ENCODE measurements around the gene DHDH. TPM values are rescaled to one million over a fixed set of nuclear protein-coding genes. Genes with fewer than 3 reads are reported as not detected.
"Not testable (repeated sequence)": the region's sequence is repeated elsewhere in the genome, so short reads cannot be mapped to it uniquely, and the experiment has no call there.

DHDH gene
- total RNA-seq, 2 donors from 2014 or later, result not detected

- Histone ChIP-seq H3K4me1 (peaks cover 0 to 26% of the 10 kb centered on the region in 2 donors), H3K27me3 (no peaks in the 10 kb centered on the region), H3K27ac (no peak overlapping the region), H3K4me3 (no peak overlapping the region), H3K9me3 (no peaks in the 10 kb centered on the region), H3K36me3 (peaks cover 72% of the 10 kb centered on the region)
- no peak for DNase-seq (ENCODE audit: low spot score)
- TF ChIP-seq, protein P1, sequence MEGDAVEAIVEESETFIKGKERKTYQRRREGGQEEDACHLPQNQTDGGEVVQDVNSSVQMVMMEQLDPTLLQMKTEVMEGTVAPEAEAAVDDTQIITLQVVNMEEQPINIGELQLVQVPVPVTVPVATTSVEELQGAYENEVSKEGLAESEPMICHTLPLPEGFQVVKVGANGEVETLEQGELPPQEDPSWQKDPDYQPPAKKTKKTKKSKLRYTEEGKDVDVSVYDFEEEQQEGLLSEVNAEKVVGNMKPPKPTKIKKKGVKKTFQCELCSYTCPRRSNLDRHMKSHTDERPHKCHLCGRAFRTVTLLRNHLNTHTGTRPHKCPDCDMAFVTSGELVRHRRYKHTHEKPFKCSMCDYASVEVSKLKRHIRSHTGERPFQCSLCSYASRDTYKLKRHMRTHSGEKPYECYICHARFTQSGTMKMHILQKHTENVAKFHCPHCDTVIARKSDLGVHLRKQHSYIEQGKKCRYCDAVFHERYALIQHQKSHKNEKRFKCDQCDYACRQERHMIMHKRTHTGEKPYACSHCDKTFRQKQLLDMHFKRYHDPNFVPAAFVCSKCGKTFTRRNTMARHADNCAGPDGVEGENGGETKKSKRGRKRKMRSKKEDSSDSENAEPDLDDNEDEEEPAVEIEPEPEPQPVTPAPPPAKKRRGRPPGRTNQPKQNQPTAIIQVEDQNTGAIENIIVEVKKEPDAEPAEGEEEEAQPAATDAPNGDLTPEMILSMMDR (IDR thresholded peaks at IDR 0.05), result no peak
These were observed 27.8 kb upstream of the DHDH start for GRCh38 chr19:48905664-48906063.

DNA sequence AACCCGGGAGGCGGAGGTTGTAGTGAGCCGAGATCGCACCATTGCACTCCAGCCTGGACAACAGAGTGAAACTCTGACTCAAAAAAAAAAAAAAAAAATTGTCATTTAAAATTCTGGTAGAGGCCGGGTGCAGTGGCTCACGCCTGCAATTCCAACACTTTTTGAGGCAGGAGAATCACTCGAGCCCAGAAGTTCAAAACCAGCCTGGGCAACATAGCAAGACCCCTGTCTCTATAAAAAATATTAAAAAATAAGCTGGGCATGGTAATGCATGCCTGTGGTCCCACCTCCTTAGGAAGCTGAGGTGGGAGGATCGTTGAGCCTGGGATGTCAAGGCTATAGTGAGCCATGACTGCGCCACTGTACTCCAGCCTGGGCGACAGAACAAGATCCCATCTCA, 27.2 kb upstream of the DHDH start:
- H3K27me3 ChIP-seq, result no peaks in the 10 kb centered on the region
- H3K36me3 ChIP-seq, result peaks cover 78% of the 10 kb centered on the region
- TF ChIP-seq, protein P1 (IDR thresholded peaks at IDR 0.05), result no peak
- no peak for DNase-seq (ENCODE audit: low spot score)
- H3K4me1 ChIP-seq, result peaks cover 0 to 19% of the 10 kb centered on the region in 2 donors
- no peak overlapping the region for H3K4me3 ChIP-seq
- H3K9me3 ChIP-seq, result no peaks in the 10 kb centered on the region
- no peak overlapping the region for H3K27ac ChIP-seq

DNA sequence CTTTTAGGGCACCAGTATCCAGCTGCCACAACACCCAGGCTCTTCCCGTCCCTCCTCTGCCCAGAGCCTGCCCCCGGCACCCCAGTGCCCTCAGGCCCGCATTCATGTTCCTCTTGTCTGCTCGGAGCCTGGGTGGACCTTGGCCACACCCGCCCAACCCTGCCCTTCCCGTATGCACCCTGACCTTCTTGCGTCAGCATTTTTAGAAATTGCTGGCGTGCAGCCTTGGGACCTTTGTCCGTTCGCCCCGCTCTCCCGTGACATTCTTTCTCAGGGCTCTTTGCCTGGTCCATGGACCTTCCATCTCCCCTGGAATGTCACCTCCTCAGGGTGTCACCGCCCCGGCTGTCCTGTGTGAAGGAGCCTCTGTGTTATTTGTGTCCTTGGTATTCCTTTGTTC, 25.8 kb upstream of the DHDH start:
- Histone ChIP-seq H3K4me3 (no peak overlapping the region), H3K27ac (no peak overlapping the region), H3K4me1 (peaks cover 0 to 6% of the 10 kb centered on the region in 2 donors), H3K9me3 (no peaks in the 10 kb centered on the region), H3K36me3 (peaks cover 89% of the 10 kb centered on the region), H3K27me3 (no peaks in the 10 kb centered on the region)
- TF ChIP-seq, protein P1 (IDR thresholded peaks at IDR 0.05), result no peak
- DNase-seq (ENCODE audit: low spot score), result no peak

DNA sequence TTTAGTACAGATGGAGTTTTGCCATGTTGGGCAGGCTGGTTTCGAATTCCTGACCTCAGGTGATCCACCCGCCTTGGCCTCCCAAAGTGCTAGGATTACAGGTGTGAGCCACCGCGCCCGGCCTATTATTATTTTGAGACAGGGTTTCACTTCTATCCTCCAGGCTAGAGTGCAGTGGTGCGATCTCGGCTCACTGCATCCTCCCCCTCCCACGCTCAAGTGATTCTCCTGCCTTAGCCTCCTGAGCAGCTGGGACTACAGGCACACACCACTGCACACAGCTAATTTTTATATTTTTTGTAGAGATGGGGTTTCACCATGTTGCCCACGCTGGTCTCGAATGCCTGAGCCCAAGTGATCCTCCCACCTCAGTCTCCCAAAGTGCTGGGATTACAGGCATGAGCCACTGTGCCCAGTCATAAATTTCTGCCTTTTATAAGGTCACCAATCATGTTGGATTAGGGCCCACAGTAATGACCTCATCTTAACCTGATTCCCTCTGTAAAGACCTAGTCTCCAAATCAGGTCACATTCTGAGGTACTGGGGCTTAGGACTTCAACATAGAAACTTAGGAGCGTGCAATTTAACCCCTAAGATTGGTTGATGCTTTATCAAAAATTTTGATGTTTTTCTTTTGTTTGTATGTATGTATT, 23.9 kb upstream of the DHDH start:
- not testable (repeated sequence) for H3K27me3 ChIP-seq; H3K4me3 ChIP-seq; H3K4me1 ChIP-seq; H3K9me3 ChIP-seq; DNase-seq (ENCODE audit: low spot score)
- peak overlapping the region in 1 of 2 donors; percentile 23 for H3K27ac ChIP-seq
- peaks cover 99% of the 10 kb centered on the region for H3K36me3 ChIP-seq

GRCh38 chr19:48910803-48911202, 22.7 kb upstream of the DHDH start:
- Histone ChIP-seq H3K9me3 (no peaks in the 10 kb centered on the region), H3K4me3 (no peak overlapping the region), H3K36me3 (peaks cover 99% of the 10 kb centered on the region), H3K27ac (no peak overlapping the region), H3K27me3 (no peaks in the 10 kb centered on the region), H3K4me1 (no peaks in the 10 kb centered on the region)
- TF ChIP-seq, protein P1 (IDR thresholded peaks at IDR 0.05), result no peak
- DNase-seq (ENCODE audit: low spot score), result no peak

DNA sequence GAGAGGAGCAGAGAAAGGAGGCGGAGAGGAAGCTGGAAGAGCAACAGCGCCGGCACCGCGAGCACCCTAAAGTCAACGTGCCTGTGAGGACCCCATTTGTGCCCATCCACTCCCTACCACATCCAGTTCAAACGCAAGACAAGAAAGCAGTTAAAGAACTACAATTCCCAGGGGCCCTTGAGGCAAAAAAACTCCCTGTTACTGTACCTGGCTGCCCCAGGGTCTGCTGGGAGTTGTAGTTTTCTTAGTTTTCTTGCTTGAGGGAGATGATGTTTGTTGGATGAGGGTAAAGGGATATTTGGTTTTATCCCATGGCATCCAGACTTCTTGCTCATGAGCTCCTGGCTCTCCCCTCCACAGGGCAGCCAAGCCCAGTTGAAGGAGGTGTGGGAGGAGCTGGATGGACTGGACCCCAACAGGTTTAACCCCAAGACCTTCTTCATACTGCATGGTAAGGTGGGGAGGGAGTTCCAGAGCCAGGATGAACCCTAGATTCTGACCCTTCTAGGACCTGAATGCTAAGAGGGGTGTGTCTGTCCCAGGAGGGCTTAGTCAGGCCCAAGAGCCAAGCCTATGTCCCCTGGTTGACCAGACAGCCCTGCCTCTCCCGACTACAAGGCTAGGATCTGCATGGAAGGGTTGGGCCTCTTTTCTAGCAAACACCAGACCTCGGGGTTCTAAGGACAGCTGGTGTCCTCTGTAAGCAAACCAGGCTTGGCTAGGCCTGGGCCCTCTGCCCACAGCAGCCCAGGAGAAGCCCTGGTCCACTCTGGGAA, 20.2 kb upstream of the DHDH start:
- H3K4me3 ChIP-seq, result no peak overlapping the region
- no peaks in the 10 kb centered on the region for H3K4me1 ChIP-seq
- H3K27me3 ChIP-seq, result no peaks in the 10 kb centered on the region
- peaks cover 95% of the 10 kb centered on the region for H3K36me3 ChIP-seq
- TF ChIP-seq, protein P1 (IDR thresholded peaks at IDR 0.05), result no peak
- no peak overlapping the region for H3K27ac ChIP-seq
- no peak for DNase-seq (ENCODE audit: low spot score)
- H3K9me3 ChIP-seq, result no peaks in the 10 kb centered on the region

All from right atrium auricular region (tissue), 2 donors.